ES-I3 (cell line): ENCODE results near the gene LRRC8A.
"Not testable (repeated sequence)": the region's sequence is repeated elsewhere in the genome, so short reads cannot be mapped to it uniquely, and the experiment has no call there.

Source experiments
- H3K36me3 ChIP-seq: 2 replicates; pipeline ENCODE4 v1.6.1; 2013; ENCODE audit warnings: mild to moderate bottlenecking, low read length, control low read depth, moderate library complexity; ENCODE audit not compliant: insufficient read depth
- H3K4me1 ChIP-seq: 2 replicates; pipeline ENCODE4 v1.6.1; 2013; ENCODE audit warnings: mild to moderate bottlenecking, control low read depth, low read length; ENCODE audit not compliant: insufficient read depth
- H3K9ac ChIP-seq: 2 replicates; pipeline ENCODE4 v1.6.1; 2013; ENCODE audit warnings: low read depth, mild to moderate bottlenecking, low read length, moderate library complexity
- H3K9me3 ChIP-seq: 2 replicates; pipeline ENCODE4 v1.6.1; 2013; ENCODE audit warnings: mild to moderate bottlenecking, low read length, moderate library complexity; ENCODE audit not compliant: control insufficient read depth, insufficient read depth

The LRRC8A gene

DNA sequence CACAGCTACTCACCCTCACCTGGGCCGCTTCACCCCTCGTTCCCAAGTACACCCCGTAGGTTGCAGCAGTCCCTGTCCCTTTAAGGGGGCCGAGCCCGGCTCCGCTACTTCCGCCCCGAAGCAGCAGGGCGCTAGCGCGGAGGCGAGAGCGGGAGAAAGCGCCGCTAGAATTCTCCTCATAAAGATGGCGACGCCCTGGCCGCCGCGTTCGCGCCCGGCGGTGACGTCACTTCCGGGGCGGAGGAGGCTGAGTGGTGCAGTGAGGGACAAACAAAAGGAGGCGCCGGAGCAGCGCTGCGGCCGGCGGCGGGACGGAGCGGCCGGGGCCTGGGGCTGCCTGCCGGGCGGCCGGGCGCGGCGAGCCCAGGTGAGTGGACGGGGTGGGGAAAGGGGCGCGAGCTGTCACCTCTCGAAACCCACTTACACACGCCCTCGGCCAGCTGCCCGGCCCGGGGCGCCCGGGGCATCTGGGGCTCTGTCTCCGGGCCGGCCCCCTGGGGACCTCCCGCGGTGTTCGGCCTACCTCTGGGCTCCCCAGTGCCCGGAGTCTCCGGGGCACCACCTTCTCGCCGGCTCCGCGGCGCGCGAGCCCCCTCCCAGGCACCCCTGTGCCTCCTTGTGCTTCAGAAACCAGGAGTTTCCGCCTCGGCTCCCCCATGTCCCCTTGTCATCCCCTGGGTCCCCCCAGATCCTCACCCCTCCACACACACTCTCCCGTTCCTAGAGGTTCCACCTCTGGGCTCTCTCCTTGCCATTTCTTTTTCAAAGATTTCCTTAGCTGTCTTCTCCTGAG lies at the start of gene LRRC8A, which contains the start of gene KYAT1:
Gene LRRC8A, plus strand, starts transcription at position 250 of the 793 bp plus-strand sequence. CDS start 25,032 bp downstream, outside the sequence.
Gene KYAT1, minus strand, starts transcription at position 67 of the 793 bp plus-strand sequence. CDS start 36,545 bp downstream, outside the sequence.
- no peaks in the 10 kb centered on the region for H3K9me3 ChIP-seq
- H3K4me1 ChIP-seq: peaks cover 10% of the 10 kb centered on the region; the same call in 1 of the 2 replicates
- peak within 1 kb of the TSS; percentile 92 for H3K9ac ChIP-seq
- peaks cover 8% of the 10 kb centered on the region for H3K36me3 ChIP-seq

DNA sequence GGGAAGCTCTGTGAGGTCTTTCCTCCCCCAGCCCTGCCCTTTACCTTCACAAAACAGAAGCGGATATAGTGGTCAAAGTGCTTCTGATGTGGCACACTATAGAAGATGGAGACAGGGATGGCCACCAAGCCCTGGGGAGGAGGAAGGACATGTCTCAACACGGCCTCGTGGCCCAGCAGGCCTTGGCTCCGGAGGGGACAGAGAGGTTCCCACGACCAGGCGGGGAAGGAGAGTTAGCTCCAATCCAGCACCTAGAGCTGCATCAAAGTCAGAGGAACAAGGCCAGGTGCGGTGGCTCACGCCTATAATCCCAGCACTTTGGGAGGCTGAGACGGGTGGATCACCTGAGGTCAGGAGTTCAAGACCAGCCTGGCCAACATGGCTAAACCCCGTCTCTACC lies 48.2 kb upstream of the LRRC8A start:
- Histone ChIP-seq H3K9ac (no peak overlapping the region), H3K4me1 (no peaks in the 10 kb centered on the region), H3K36me3 (peaks cover 6% of the 10 kb centered on the region; the same call in 1 of the 2 replicates), H3K9me3 (no peaks in the 10 kb centered on the region)

DNA sequence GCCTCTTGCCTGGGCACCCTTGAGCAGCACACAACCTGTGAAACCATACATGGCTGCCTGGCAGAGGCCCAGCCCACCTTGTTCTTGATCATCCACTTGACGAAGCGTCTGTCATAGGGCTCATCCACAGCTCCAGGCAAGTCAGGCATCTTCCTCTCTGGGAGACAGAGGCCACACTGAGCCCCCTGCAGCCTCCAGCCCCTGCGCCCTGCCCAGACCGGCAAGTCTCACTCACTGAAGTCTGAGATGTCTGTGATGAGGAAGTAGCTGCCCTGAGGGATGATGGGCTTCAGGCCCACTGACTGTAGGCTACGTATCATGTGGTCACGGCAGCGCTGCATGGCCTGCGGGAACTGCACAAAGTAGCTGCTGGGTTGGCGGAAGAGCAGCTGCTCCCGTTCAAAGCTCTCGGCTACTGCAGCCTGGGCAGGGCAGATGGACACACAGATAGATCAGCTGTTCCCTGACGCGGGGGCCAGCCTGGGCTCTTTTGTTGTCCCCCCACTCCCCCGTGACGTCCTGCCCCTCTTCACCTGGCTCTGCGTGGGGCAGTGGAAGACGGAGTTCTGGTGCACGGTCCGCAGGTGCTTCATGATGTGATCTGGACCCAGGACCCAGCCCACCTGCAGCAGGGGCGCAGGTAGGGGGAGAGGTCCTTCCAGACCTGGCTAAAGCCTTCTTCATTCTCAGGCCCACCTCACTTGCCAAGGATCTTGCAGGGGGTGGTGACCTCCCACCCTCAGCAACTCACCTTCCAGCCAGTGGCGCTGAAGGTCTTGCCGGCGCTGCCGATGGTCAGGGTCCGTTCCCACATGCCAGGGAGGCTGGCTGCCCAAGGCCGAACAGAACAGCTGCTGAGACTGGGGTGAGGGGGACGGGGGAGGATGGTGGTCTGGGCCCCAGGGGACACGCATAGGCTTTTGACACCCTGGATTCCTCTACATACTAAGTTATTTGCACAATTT lies 46.4 kb upstream of the LRRC8A start:
- Histone ChIP-seq H3K9ac (no peak overlapping the region), H3K4me1 (no peaks in the 10 kb centered on the region), H3K9me3 (no peaks in the 10 kb centered on the region), H3K36me3 (peaks cover 6% of the 10 kb centered on the region; the same call in 1 of the 2 replicates)

DNA sequence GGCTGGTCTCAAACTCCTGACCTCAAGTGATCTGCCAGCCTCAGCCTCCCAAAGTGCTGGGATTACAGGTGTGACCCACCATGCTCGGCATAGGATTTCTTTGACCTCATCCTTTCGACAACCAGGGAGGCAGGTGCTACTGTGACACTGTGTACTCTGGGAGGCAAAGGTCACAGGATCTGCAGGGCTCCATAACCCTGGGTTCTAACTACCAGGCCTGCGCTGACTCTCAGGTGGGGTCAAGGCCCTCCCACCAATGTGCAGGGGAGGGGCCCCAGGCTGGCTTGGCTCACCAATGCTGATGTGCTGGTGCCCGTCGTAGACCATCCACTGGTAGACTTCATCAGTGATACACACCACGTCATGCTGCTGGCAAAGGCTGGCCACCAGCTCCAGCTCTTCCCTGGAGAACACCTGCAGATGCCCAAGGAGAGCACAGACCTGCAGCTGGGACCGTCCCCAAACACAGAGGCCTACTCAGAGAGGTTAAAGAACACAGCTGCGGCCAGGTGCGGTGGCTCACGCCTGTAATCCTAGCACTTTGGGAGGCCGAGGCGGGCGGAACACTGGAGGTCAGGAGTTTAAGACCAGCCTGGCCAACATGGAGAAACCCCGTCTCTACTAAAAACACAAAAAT lies 45.3 kb upstream of the LRRC8A start:
- Histone ChIP-seq H3K4me1 (no peaks in the 10 kb centered on the region), H3K36me3 (peaks cover 6% of the 10 kb centered on the region; the same call in 1 of the 2 replicates), H3K9ac (no peak overlapping the region), H3K9me3 (no peaks in the 10 kb centered on the region)

DNA sequence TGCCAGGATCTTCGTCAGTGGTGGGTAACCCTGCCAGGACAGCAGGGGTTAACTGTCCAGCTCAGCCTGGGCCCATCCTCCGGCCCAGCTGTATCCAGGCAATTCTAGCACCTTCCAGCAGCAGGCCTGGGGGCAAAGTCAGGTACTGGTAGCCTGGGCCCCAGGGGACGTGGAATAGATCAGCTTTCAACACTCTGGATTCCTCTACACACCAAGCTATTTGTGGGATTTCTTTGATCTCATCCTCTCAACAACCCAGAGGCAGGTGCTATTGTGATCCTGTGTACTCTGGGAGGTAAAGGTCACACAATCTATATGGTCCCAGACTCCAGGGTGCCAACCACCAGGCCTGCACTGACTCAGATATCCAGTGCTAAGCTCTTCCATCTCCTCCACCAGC lies 43.6 kb upstream of the LRRC8A start:
- no peaks in the 10 kb centered on the region for H3K9me3 ChIP-seq
- no peak overlapping the region for H3K9ac ChIP-seq
- H3K36me3 ChIP-seq: peaks cover 2% of the 10 kb centered on the region; the same call in 1 of the 2 replicates
- no peaks in the 10 kb centered on the region for H3K4me1 ChIP-seq

DNA sequence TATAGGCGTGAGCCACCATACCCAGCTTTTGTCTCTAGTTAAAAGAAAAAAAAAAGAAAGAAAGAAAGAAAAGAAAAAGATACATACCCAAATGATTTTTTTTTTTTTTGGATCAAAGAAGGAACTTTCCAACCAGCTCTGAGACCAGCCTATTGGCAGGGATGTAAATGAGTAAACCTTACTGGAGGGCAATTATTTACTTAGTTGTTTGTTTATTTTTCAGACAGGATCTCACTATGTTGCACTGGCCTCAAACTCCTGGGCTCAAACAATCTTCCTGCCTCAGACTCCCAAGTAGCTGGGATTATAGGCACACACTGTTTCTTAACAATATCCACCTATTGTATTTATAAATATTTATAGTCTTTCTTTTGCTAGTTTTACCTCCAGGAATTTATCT lies 41.4 kb upstream of the LRRC8A start:
- Histone ChIP-seq H3K9ac (no peak overlapping the region), H3K9me3 (no peaks in the 10 kb centered on the region), H3K4me1 (no peaks in the 10 kb centered on the region), H3K36me3 (peaks cover 3% of the 10 kb centered on the region; the same call in 1 of the 2 replicates)

DNA sequence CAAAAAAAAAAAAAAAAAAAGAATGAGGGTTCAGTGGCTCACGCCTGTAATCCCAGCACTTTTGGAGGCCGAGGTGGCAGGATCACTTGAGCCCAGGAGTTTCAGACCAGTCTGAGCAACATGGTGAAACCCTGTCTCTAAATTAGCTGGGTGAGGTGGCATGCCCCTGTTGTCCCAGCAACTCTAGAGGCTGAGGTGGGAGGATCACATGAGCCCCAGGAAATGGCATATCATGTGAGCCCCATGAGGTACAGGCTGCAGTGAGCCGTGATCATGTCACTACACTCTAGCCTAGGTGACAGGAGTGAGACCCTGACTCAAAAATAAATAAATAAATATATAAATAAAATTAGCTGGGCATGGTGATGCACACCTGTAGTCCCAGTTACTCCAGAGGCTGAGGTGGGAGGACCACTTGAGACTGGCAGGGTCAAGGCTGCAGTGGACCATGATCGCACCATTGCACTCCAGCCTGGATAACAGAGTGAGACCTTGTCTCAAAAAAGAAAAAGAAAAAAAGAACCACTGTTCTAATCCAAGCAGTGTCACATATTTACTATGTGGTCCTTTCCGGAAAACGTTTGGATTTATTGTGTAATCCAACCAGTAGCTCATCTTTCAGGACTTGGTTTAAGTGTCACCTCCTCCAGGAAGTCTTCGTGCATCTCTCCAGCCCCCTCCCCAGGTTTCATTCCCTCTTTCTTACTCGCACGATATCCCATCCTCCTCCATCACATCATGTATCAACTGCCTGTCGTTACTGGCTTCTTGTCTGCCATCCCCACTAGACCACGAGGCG lies 40.0 kb upstream of the LRRC8A start:
- Histone ChIP-seq H3K9me3 (no peaks in the 10 kb centered on the region), H3K9ac (no peak overlapping the region), H3K4me1 (no peaks in the 10 kb centered on the region), H3K36me3 (peaks cover 3% of the 10 kb centered on the region; the same call in 1 of the 2 replicates)

DNA sequence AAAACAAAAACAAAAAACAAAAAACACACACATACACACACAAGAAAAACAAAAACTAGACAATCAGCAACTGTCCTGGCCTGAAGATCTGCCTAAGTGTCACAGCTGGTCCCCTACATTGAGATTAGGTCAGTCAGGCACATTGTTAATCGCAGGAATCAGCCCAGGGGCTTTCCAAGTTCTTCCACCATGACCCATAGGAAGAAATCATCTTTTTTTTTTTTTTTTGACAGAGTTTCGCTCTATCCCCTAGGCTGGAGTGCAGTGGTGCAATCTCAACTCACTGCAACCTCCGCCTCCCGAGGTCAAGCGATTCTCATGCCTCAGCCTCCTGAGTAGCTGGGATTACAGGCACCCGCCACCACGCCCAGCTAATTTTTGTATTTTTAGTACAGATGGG lies 38.8 kb upstream of the LRRC8A start:
- not testable (repeated sequence) for H3K36me3 ChIP-seq, H3K4me1 ChIP-seq, H3K9ac ChIP-seq

DNA sequence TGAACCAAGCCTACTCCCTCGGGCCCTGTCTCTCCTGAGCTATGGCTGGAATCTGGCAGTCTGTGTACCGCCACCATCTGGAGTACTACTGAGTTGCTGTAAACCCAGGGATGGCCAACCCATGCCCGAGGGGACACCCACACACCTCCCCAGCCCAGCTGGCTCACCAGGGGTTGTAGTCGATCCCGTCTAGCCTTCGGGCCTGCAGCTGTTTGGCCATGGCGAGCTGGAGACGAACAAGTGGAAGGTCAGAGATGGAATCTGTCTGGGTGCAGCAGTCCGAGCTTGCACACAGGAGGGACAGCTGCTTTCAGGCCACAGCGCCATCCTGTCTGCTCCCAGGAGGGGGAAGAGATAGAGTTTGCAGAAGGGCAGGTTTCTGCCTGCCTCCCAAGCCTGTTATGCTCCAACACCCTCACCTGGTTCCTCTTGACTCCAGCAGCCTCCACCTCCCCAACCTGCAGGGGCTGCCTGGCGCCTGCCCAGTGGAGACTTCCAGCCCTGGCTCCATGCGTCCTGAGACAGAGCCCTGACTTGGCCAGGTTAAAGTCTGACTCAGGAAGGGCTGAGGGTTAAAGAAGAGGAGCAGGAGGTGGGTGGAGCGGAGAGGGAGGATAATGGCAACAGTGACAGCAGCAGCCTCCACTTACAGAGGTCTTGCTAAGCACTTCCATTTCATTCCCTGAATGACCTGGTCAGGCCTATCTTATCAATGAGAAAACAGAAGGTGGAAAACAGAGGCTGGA lies 36.6 kb upstream of the LRRC8A start:
- peaks cover 3% of the 10 kb centered on the region; the same call in 1 of the 2 replicates for H3K36me3 ChIP-seq
- no peak overlapping the region for H3K9ac ChIP-seq
- H3K9me3 ChIP-seq: no peaks in the 10 kb centered on the region; the same call in 1 of the 2 replicates
- H3K4me1 ChIP-seq: no peaks in the 10 kb centered on the region

More for the DNA sequence above, 38.8 kb upstream of the LRRC8A start:
- H3K9me3 ChIP-seq: not testable (repeated sequence)

DNA sequence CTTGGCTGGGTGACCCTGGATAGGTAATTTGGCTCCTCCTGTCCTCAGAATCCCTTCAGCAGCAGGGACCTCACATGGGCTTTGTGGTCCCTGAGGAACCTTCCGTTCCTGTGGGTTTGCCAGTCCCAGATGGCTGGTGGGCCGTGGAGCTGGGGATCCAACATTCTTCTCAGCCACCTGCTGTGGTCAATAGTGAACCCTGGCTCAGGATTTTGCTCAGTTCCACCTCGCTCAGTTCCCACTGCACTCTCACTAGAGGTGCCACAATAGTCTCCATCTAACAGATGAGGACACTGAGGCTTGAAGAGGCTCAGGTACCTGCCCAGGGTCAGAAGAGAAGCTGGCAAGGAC lies 35.3 kb upstream of the LRRC8A start:
- Histone ChIP-seq H3K9ac (no peak overlapping the region), H3K36me3 (peaks cover 3% of the 10 kb centered on the region; the same call in 1 of the 2 replicates), H3K4me1 (no peaks in the 10 kb centered on the region), H3K9me3 (no peaks in the 10 kb centered on the region; the same call in 1 of the 2 replicates)

DNA sequence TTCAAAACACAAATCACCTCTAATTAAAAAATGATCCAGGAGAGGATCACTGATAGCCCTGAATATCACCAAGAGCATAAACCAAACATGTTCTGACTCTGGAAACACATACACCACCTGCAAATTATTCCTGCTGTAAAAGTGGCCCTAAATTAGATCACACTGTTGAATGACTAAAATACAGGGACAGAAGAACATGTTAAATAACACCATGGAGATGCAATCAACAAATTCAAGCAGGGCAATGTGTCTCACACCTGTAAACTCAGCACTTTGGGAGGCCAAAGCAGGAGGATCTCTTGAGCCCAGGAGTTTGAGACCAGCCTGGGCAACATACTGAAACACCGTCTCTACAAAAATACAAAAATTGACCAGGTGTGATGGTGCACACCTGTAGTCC lies 34.1 kb upstream of the LRRC8A start:
- no peak overlapping the region for H3K9ac ChIP-seq
- H3K36me3 ChIP-seq: peaks cover 3% of the 10 kb centered on the region; the same call in 1 of the 2 replicates
- no peaks in the 10 kb centered on the region for H3K4me1 ChIP-seq
- H3K9me3 ChIP-seq: no peaks in the 10 kb centered on the region; the same call in 1 of the 2 replicates

DNA sequence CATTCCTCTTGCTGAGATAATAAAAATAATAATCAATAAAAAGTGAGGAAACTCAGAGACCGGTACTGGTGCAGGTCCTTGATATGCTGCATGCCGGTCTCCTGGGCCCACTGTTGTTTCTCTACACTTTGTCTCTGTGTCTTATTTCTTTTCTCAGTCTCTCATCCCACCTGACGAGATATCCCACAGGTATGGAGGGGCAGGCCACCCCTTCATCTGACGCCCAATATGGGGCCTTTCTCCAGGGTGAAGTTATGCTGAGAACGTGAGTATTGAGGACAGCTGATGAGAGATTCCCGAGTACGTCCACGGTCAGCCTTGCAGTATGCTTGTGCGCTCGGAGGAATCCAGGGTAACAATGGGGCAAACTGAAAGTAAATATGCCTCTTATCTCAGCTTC lies 30.9 kb upstream of the LRRC8A start:
- not testable (repeated sequence) for H3K9ac ChIP-seq, H3K36me3 ChIP-seq, H3K4me1 ChIP-seq, H3K9me3 ChIP-seq
